Body of pancreas (tissue), 4 donors: ENCODE results near the gene KMO.

Experiments
- CTCF ChIP-seq, 7 experiments: fragments of 450-650 bp in 4 of 7; fragments of 200-600 bp in 3 of 7; sonication (generic) in 3 of 7; IDR thresholded peaks; one replicate each; pipeline ENCODE4 v1.5.1; 2016 to 2019; ENCODE audit warnings: antibody characterized with exemption in 7 of 7
- POLR2A ChIP-seq, 3 donors: fragments of 450-650 bp; IDR thresholded peaks; one replicate each; pipeline ENCODE4 v1.6.1; 2016; ENCODE audit warnings: antibody characterized with exemption in 3 of 3, mild to moderate bottlenecking in 2 of 3

- TF ChIP-seq CTCF (IDR thresholded peaks at IDR 0.05) (no peak), POLR2A (IDR thresholded peaks at IDR 0.05) (no peak)
These were observed 25.5 kb downstream of the KMO start for GRCh38 chr1:241557551-241558193.
